HG03575 (cell line): ENCODE data around the gene FCER1G.
"Not testable (repeated sequence)": the region's sequence is repeated elsewhere in the genome, so short reads cannot be mapped to it uniquely, and the experiment has no call there.

Experiments used
- ATAC-seq: cut with Tn5 transposase; IDR thresholded peaks from one replicate; pipeline ENCODE4 v1.9.1; 2021; ENCODE audit not compliant: unreplicated experiment, insufficient number of reproducible peaks, low FRiP score; ENCODE audit errors: extremely low read depth

FCER1G gene

DNA sequence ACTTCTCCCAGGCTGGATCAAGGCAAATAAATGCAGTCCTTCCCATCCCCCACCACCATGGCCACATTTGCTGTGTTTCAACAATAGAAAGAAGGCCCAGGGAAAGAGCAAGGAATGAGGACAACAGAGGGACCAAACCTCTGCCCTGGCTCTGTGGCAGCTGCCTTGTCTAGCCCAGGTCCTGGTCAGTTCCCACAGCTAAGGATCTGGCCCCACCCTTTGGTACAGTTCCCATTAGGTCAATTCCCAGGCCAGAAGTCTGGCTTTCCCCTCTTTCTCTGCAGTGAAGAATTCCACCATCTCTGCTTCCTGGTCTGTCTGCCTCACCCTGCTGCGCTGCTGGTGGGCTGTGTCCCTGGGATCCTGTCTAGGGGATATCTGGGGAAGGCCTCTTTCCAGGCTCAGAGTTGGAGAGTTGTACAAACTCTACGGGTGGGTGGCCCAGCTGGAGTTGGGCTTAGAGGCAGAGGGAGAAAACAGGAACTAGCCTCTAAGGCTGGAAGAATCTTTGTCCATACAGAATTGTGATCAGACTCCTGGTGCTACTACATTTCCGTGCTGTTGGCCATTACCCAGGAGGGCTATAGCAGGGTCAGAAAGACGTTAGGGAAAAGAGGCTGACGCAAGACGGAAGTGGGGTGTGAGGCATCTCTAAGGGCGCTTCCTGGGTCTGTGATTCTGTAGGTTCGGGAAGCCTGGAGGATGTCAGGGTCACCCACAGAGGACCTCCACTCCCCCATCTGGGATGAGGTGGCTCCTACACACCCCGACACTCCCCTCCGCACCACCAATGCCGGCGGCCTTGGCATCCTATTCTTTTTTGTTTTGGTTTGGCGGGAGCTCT, 13.9 kb upstream of the FCER1G start:
- ATAC-seq, result no peak

DNA sequence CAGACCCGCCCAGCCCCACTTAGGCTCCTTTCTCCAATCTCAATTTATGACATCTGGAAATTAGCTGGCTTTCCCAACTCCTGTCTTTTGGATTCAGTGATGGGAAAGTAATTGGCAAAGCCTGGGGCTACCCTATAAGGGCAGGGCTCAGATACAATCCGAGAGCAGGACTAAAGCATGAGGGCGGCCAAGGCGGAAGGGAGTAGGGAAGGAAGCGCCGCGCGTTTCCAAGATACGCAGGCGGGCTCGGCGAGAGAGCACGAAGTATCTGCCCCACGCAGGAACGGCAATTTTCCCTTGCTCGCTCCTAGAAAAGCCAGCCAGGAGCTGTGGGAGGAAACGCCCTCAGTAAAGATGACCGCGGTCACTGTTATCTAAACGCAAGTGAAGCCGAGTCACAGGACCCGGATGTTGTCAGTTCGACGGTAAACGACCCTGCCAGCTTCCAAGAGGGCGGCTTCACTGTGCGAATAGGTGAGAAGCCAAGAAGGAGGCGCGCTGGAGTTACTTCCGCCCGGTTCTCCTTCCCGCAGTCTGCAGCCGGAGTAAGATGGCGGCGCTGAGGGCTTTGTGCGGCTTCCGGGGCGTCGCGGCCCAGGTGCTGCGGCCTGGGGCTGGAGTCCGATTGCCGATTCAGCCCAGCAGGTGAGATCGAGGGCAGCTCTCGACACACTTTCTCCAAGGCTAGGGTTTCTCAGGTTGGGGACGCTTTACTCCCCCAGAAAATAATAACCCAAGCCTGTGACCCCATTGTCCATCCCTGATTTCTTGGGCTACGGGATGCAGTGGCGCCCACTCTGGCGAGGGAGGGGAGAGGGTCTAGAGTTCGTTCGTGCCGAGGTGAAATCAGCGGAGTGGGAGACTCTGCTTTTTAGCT, 13.0 kb upstream of the FCER1G start, which contains the start of gene NDUFS2:
TSS of gene NDUFS2 (plus strand) at position 532 of the 877 bp plus-strand sequence. CDS start at position 551, 19 bp downstream.
- ATAC-seq, result peak; percentile 57

DNA sequence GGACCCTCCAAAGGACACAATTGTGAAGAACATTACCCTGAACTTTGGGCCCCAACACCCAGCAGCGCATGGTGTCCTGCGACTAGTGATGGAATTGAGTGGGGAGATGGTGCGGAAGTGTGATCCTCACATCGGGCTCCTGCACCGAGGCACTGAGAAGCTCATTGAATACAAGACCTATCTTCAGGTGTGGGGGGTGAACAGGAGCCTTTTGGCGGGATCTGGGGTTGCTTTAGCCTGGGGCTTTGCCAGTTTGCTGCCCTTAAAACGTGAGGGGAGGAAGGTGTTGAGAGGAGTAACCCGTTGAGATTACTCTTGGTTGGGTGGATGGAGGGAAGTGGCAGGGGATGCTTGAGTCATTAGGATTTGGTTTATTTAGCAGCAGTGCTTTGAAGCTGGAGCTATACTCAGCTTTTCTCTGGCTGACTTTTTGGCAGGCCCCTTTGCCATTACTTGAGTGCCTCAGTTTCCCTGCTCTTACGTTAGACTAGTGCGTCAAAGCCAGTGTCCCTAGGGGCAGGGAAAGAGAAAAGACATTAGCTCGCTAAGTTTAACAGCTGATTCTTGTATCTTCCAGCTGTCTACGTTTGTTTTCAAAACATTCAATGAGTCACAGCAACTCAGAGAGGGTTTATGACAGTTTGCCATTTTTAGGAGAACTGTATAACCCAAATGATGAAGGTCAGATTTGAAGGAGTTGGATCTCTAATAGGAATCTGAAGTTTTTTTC, 8.5 kb upstream of the FCER1G start:
- ATAC-seq, result no peak

DNA sequence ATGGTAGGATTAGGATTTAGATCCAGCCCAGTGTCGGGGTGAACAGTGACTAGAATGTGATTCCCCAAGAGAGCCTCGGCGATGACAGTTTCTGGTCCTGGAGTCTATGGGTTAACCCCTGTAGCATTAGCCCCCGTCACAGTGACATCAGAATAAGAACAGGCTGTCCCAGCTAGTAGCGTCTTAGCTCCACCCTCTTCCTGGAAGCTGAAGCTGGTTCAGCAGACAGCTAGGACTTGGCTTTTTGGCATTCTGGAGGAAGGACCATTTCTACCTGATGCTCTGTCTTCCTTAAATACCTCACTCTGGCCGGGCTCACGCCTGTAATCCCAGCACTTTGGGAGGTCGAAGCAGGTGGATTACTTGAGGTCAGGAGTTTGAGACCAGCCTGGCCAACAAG, 7.9 kb upstream of the FCER1G start:
- no peak for ATAC-seq

DNA sequence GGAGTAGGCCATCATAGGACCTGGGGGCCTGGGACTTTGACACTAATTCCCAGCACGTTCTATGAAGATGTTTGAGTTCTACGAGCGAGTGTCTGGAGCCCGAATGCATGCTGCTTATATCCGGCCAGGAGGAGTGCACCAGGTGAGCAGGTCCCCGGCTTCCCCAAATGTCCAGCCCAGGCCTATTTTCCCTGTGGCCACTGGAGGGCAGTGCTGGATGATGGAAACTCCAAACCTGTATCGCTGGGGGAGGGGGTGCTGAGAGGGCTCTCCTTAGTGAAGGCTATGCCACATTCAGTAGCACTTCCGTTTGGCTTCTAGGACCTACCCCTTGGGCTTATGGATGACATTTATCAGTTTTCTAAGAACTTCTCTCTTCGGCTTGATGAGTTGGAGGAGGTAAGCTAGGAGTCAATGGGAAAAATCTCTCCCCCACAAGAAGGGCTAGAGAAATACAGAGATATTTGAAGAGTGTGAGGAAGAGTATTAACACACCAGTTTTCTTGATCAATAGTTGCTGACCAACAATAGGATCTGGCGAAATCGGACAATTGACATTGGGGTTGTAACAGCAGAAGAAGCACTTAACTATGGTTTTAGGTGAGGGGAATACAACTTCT, 5.2 kb upstream of the FCER1G start:
- no peak for ATAC-seq

DNA sequence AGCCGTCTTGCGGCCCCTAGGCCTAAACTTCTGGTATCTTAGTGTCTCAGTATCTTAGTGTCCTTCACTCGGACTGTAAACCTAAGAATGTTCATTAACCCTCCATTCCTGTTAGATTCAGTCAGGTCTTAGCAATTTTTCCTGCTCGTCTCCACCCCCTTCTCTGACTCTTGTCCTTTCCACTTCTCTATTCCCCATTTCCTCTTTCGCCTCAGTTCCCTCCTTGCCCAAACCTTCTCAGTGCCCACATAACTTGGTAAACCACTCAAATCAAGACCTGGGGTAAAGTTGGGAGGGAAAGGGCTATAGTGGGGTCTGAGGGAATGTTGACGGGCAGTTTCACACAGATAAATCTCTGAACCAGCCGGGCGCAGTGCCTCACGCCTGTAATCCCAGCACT, 726 bp upstream of the FCER1G start:
- ATAC-seq, result no peak

DNA sequence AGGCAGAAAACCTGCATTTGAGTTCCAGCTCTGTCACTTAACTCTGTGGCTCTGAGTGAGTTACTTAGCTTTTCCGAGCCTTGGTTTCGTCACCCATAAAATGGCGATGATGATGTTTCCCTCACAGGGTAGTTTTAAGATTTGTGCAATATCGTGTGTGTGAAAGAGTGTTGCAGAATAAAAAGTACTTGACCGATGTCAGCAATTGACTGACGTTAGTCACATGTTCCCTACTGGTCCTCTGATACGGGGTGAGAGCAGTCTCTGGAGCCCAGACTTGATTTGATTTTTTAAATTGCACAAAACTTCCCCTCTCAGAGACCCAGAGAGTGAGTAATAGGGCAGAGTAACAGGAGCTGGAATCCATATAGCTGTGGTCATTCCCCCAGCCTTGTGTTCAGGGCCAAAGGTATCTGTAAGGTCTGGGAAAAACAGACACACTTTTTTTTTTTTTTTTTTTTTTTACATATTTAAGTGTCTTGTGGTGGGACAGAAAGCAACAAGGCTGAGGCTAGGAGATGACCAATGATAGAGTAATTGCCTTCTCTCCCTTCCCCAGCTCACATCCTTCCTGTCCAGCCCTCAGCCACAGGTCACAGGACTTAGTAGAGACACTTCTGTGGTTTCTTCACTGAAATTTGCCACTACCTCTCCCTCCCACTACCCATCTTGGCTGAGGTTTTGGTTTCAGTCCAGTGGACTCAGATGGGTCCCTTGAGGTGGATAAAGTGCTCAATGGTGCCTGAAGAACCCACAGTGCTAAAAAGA, 2.0 kb downstream of the FCER1G start:
- peak; percentile 75 for ATAC-seq

DNA sequence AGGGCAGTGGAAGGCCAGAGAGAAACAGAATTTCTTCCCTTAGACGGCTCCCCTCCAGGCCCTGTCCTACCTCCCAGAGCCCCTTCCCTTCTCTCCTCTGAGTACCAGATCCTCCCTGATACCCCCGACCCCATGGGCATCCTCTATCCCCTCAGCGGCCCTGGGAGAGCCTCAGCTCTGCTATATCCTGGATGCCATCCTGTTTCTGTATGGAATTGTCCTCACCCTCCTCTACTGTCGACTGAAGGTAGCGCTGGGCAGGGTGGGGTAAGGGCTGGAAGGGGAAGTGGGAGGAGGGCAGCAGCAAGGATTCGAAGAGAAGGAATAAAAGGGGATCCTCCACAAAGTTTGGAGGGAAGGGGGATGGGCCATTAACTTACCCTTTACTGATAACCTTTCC, 2.7 kb downstream of the FCER1G start:
- no peak for ATAC-seq

DNA sequence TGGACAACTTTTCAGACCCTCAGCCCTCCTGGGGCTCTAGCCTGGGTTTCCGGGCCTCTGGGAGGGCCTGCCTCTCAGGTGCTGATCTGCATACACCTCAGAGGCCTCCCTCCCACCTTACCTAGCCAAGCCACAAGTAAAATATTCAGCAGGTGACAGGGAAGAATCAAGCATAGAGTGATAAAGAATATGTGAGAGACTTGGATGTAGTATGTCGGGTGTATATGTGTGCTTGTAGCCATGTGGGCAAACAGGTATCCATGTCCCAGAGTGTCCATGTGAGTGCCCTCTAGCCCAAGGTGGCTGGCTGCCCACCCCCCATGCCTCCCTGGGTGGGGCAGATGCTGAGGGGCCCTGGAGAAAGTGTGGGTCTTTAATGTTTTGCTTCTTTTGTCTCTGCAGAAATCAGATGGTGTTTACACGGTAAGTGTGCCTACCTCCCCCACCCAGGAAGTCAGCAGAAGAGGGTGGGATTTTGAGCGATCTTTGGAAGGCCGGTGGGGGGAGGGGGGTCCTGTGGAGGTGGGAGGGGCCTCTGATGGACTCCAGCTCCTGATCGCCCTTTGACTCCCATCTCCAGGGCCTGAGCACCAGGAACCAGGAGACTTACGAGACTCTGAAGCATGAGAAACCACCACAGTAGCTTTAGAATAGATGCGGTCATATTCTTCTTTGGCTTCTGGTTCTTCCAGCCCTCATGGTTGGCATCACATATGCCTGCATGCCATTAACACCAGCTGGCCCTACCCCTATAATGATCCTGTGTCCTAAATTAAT, 3.4 kb downstream of the FCER1G start:
- ATAC-seq, result no peak

DNA sequence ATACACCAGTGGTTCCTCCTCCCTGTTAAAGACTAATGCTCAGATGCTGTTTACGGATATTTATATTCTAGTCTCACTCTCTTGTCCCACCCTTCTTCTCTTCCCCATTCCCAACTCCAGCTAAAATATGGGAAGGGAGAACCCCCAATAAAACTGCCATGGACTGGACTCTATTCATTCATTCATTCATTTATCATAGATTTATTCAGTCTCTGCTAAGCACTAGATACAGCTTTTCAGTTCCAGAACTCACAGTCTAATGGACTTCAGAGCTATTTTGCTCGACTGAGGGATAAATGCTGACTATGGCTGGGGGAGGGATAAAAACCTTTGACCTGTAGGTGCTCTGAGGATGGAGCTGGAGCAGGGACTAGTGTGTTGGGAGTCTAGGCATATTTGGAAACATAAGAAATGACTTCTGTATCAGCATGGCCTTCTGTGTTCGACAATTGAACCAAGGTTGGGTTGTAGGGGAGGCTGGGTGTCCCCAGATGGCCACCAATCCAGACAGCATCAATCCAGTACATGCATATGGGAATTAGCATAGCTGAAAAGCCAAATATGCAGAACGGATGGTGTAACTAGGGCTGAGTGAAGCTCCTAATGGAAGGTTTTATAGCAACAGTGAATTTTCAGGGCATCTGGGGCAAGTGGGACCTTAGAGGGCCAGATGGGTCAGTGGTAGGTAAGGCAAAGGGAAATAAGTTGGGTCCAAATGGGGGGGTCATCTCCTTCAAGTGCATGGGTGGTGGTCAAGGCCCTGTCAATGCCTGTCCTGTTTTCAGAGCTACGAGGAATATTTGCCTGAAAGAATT, 4.2 kb downstream of the FCER1G start:
- no peak for ATAC-seq

DNA sequence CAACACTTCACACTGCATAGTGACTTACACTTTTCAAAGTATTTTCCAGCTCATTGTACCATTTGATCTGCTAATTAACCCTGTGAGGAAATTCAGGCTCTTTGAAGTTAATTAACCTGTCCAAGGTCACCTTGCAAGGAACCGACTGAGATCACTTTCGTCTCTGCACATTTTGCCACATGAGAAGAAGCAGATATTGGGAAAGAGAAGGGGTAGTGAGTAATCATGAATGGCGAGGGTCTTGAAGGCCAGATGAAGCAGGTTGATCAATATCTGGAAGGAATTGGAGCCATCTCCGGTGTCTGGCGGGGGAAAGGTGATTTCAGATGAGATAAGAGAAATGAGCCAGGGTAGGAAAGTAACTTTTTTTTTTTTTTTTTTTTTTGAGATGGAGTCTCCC, 4.9 kb downstream of the FCER1G start:
- no peak for ATAC-seq

DNA sequence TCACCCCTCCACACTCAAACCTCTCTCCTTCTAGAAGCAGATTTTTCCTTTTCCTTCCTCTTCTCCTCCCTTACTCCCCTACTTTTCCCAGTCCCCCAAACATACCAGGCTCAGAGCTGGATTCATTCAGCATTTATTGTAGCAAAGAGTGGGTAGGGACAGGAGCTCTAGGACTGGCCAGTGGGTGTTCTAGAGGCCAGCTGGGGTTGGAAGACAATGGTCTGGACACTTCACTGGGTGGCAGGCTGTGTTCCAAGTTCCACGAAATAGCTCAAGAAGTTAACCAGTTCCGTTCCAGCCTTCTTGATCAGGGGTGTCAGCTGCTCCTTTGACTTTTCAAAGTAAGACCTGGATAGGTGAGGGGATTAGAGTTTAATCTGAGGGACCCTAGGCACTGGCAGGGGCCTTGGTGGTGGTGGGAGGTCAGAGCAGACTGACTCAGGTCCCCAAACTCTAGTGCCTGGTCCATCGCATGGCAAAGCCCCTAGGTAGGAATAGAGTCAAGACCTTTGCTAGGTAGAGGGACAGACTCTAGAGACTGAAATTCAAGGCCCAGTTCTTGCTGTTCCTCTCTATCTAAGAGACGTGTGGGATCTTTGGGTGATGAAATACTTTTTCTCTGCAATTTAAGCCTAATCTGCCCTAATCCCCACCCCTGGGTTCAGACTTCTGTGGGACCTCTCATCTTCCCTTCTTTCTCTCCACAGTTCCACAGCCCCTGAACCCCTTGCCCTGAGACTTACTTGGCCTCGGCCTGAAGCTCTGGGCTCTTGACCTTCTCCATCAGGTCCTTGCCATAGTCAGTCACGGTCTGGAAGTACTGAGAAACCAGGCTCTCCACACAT, 7.3 kb downstream of the FCER1G start:
- no peak for ATAC-seq

DNA sequence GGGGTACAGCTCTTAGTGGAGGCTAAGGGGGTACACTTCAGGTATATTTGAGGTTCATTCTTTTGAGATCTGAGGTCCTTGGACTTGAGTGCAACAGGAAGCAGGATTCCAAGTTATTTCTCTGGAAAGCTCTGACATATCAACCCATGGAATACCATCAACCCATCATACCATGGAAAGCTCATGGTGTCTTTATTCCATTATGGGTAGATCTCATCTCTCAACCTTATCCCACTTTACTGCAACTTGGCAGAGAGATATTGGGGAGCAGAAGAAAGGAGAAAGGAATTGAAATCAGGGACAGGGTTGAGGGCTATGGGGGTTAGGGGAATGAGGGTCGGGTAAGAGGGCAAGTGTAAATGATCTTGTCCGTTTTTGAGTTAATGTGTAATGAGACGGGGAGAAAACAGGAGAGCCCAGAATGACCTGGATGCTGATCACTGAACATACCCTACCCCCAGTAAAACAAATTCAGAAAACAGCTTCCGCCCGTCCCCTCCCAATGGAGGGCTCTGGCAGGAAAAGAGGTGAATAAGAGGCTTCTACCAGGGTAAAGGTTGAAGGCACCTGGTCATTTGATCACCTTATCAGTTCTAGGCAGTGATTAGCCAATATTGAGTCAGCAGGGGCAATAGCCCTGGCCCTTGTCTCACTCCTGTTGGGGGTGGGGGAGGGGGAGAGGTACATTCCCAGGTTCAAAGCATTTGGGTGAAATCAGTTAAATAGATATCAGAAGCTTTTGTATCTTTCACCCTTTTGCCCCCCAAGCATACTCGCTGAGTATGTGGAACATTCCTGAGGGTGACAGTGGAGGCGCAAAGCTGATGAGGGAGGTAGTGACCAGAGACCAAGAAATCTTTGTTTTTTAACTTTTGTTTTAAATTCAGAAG, 9.0 kb downstream of the FCER1G start:
- no peak for ATAC-seq

DNA sequence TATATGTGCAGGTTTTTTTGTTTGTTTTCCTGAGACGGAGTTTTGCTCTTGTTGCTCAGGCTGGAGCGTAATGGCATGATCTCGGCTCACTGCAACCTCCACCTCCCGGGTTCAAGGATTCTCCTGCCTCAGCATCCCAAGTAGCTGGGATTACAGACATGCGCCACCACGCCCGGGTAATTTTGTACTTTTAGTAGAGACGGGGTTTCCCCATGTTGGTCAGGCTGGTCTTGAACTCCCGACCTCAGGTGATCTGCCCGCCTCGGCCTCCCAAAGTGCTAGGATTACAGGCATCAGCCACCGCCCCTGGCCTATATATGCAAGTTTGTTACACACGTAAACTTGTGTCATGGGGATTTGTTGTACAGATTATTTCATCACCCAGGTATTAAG, 9.6 kb downstream of the FCER1G start:
- not testable (repeated sequence) for ATAC-seq

DNA sequence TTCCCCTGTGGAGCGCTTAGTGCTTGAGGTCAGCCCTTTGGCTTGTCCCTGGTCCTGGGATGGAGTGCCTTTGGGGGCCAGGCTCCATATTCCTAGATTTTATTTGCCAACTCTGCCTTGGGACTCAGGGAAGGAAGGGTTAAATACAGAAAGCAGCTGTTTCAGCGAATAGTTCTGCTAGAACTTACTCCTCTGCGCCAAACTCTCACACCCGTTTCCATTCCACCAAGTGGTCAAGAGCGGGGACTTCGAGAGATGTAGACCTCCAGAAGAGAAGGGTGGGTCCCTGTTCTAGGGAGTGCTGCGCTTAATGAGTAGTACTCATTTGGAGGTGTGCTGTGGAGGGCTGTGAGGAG, 10.1 kb downstream of the FCER1G start:
- no peak for ATAC-seq
